Measurements from ENCODE around the gene ZNF487.
"Not testable (repeated sequence)": the region's sequence is repeated elsewhere in the genome, so short reads cannot be mapped to it uniquely, and the experiment has no call there.

ZNF487 gene

GRCh38 chr10:43440463-43441134, 3.7 kb downstream of the ZNF487 start:
- no peak for DNase-seq

- no peak for DNase-seq
Observed at GRCh38 chr10:43444323-43444722, 7.4 kb downstream of the ZNF487 start.

- no peak for DNase-seq
Observed at GRCh38 chr10:43444897-43445466, 8.1 kb downstream of the ZNF487 start.

GRCh38 chr10:43446219-43447017, 9.5 kb downstream of the ZNF487 start:
- not testable (repeated sequence) for DNase-seq

- DNase-seq, result no peak
Observed at GRCh38 chr10:43448742-43449141, 11.8 kb downstream of the ZNF487 start.

- no peak for DNase-seq
Observed at GRCh38 chr10:43452356-43452914, 15.5 kb downstream of the ZNF487 start.

GRCh38 chr10:43453266-43453831, 16.4 kb downstream of the ZNF487 start:
- DNase-seq, result no peak

- not testable (repeated sequence) for DNase-seq
Observed at GRCh38 chr10:43454025-43454424, 17.1 kb downstream of the ZNF487 start.

GRCh38 chr10:43456561-43456960, 19.6 kb downstream of the ZNF487 start:
- DNase-seq, result not testable (repeated sequence)

- DNase-seq, result no peak
Observed at GRCh38 chr10:43458227-43458626, 21.3 kb downstream of the ZNF487 start.

GRCh38 chr10:43461950-43462349, 25.0 kb downstream of the ZNF487 start:
- DNase-seq, result peak in 1 of 4 experiments; percentile 9

- not testable (repeated sequence) for DNase-seq
Observed at GRCh38 chr10:43465086-43465735, 28.3 kb downstream of the ZNF487 start.

- not testable (repeated sequence) for DNase-seq
Observed at GRCh38 chr10:43465736-43466120, 28.8 kb downstream of the ZNF487 start.

GRCh38 chr10:43471146-43471545, 34.2 kb downstream of the ZNF487 start:
- DNase-seq, result no peak

- no peak for DNase-seq
Observed at GRCh38 chr10:43471935-43472720, 35.2 kb downstream of the ZNF487 start.

GRCh38 chr10:43479275-43479674, 42.4 kb downstream of the ZNF487 start:
- DNase-seq, result no peak

GRCh38 chr10:43482319-43483078, 45.6 kb downstream of the ZNF487 start:
- DNase-seq, result no peak

GRCh38 chr10:43491855-43492254, 54.9 kb downstream of the ZNF487 start:
- DNase-seq, result no peak

- no peak for DNase-seq
Observed at GRCh38 chr10:43502931-43503330, 66.0 kb downstream of the ZNF487 start.

- DNase-seq, result no peak
Observed at GRCh38 chr10:43524434-43525247, 87.7 kb downstream of the ZNF487 start.
